Endodermal cell (in vitro differentiated cells): Measurements from ENCODE around the gene SLC22A2. TPM values are rescaled to one million over a fixed set of nuclear protein-coding genes. Genes with fewer than 3 reads are reported as not detected.

Source experiments
- DNase-seq: peaks from one replicate; pipeline ENCODE4 v3.0.0-alpha.2; 2017
- H3K27ac ChIP-seq: 2 replicates; pipeline ENCODE4 v1.5.1; 2013; ENCODE audit warnings: mild to moderate bottlenecking, low read depth, low read length, moderate library complexity
- H3K27me3 ChIP-seq: 2 replicates; pipeline ENCODE4 v1.6.1; 2013; ENCODE audit warnings: mild to moderate bottlenecking, low read length, moderate library complexity; ENCODE audit not compliant: insufficient read depth, control insufficient read depth, poor library complexity, severe bottlenecking
- H3K36me3 ChIP-seq: 2 replicates; pipeline ENCODE4 v1.7.0; 2013; ENCODE audit warnings: mild to moderate bottlenecking, low read length, moderate library complexity; ENCODE audit not compliant: control insufficient read depth, insufficient read depth
- H3K4me1 ChIP-seq: one replicate; pipeline ENCODE4 v1.7.0; 2013; ENCODE audit warnings: low read length; ENCODE audit not compliant: control insufficient read depth, insufficient read depth
- H3K4me3 ChIP-seq: 2 replicates; pipeline ENCODE4 v1.5.1; 2013; ENCODE audit warnings: mild to moderate bottlenecking, low read length, moderate library complexity
- H3K9ac ChIP-seq: 2 replicates; pipeline ENCODE4 v1.6.1; 2013; ENCODE audit warnings: mild to moderate bottlenecking, low read length, moderate library complexity; ENCODE audit not compliant: poor library complexity, severe bottlenecking; ENCODE audit errors: extremely low read depth
- H3K9me3 ChIP-seq: 2 replicates; pipeline ENCODE4 v1.6.1; 2013; ENCODE audit warnings: mild to moderate bottlenecking, low read length, moderate library complexity; ENCODE audit not compliant: control insufficient read depth
- H3K27ac Mint-ChIP-seq: 2 replicates; pipeline ENCODE4 v1.8.0; 2020; ENCODE audit warnings: mixed read lengths
- H3K27me3 Mint-ChIP-seq: 2 replicates; pipeline ENCODE4 v1.8.0; 2021; ENCODE audit warnings: mild to moderate bottlenecking, mixed read lengths; ENCODE audit not compliant: insufficient read depth
- H3K36me3 Mint-ChIP-seq: 2 replicates; pipeline ENCODE4 v1.8.0; 2020; ENCODE audit warnings: low read depth, mixed read lengths
- H3K4me1 Mint-ChIP-seq: 2 replicates; pipeline ENCODE4 v1.8.0; 2020; ENCODE audit warnings: mixed read lengths
- H3K4me3 Mint-ChIP-seq: 2 replicates; pipeline ENCODE4 v1.8.0; 2020; ENCODE audit warnings: mild to moderate bottlenecking, moderate library complexity, mixed read lengths
- H3K9me3 Mint-ChIP-seq: 2 replicates; pipeline ENCODE4 v1.8.0; 2020; ENCODE audit warnings: mild to moderate bottlenecking, mixed read lengths
- CTCF ChIP-seq: fragments of 200-600 bp; sonication (generic); conservative IDR thresholded peaks from 2 replicates; pipeline ENCODE4 v1.5.0; 2021; ENCODE audit warnings: antibody characterized with exemption, mild to moderate bottlenecking
- WGBS, 2 experiments: methylation state at CpG; one replicate each; pipeline versions ENCODE4 v1.1.5 to v1.1.7; 2013; ENCODE audit warnings: missing lambda C conversion rate in 2 of 2, mixed read lengths in 1 of 2; ENCODE audit not compliant: insufficient coverage in 1 of 2, insufficient read length in 1 of 2; 5-methylcytosine and 5-hydroxymethylcytosine counted together
- total RNA-seq, 2 donors: library from RNA; stranded (reverse); fragmentation: NEBNext Ultra II Directional in 1 of 2; extraction: Animal tissue kit (Norgen Biotek cat#: 25700) in 1 of 2; gene quantifications; 2 replicates in 1 of 2; 3 replicates in 1 of 2; pipeline ENCODE4 v1.2.1, GENCODE V29; 2021

SLC22A2 gene
- total RNA-seq, 2 donors from 2014 or later = 0.64 to 1.00 TPM

- H3K27me3 Mint-ChIP-seq = no peaks in the 10 kb centered on the region
- Histone ChIP-seq H3K9ac (no peak overlapping the region), H3K4me3 (no peak overlapping the region), H3K4me1 (peaks cover 14% of the 10 kb centered on the region), H3K27ac (no peak overlapping the region), H3K27me3 (no peaks in the 10 kb centered on the region), H3K36me3 (no peaks in the 10 kb centered on the region), H3K9me3 (peaks cover 25% of the 10 kb centered on the region)
- no peak for TF ChIP-seq CTCF
- no peak for DNase-seq
- no peak overlapping the region for H3K27ac Mint-ChIP-seq
- H3K4me1 Mint-ChIP-seq = peaks cover 29% of the 10 kb centered on the region
- WGBS, 2 experiments = 88 to 96% methylated on average over 4 to 15 of the region's 15 CpGs
- H3K9me3 Mint-ChIP-seq = peaks cover 30% of the 10 kb centered on the region
- peaks cover 4% of the 10 kb centered on the region for H3K36me3 Mint-ChIP-seq
- H3K4me3 Mint-ChIP-seq = no peak overlapping the region
Measured at GRCh38 chr6:160300076-160300695, 41.6 kb upstream of the SLC22A2 start.

- TF ChIP-seq CTCF = no peak
- WGBS, 2 experiments = 96 to 97% methylated on average over 9 to 11 of the region's 11 CpGs
- H3K36me3 Mint-ChIP-seq = peaks cover 4% of the 10 kb centered on the region
Measured at GRCh38 chr6:160299559-160299958, 40.9 kb upstream of the SLC22A2 start.

GRCh38 chr6:160298121-160298520 is 39.5 kb upstream of the SLC22A2 start:
- H3K27ac Mint-ChIP-seq = no peak overlapping the region
- no peaks in the 10 kb centered on the region for H3K36me3 Mint-ChIP-seq
- TF ChIP-seq CTCF = no peak
- Histone ChIP-seq H3K9ac (no peak overlapping the region), H3K4me3 (no peak overlapping the region), H3K4me1 (peaks cover 14% of the 10 kb centered on the region), H3K27ac (no peak overlapping the region), H3K9me3 (peaks cover 20% of the 10 kb centered on the region), H3K27me3 (no peaks in the 10 kb centered on the region), H3K36me3 (no peaks in the 10 kb centered on the region)
- no peak for DNase-seq
- no peaks in the 10 kb centered on the region for H3K27me3 Mint-ChIP-seq
- 87 to 90% methylated on average over 4 to 8 of the region's 8 CpGs for WGBS, 2 experiments
- no peak overlapping the region for H3K4me3 Mint-ChIP-seq
- H3K9me3 Mint-ChIP-seq = peaks cover 18% of the 10 kb centered on the region
- H3K4me1 Mint-ChIP-seq = peaks cover 30% of the 10 kb centered on the region

More at GRCh38 chr6:160299559-160299958, 40.9 kb upstream of the SLC22A2 start:
- Histone ChIP-seq H3K27me3 (no peaks in the 10 kb centered on the region), H3K27ac (no peak overlapping the region), H3K9ac (no peak overlapping the region), H3K9me3 (peaks cover 22% of the 10 kb centered on the region), H3K36me3 (no peaks in the 10 kb centered on the region), H3K4me1 (peaks cover 14% of the 10 kb centered on the region), H3K4me3 (no peak overlapping the region)
- peaks cover 27% of the 10 kb centered on the region for H3K9me3 Mint-ChIP-seq
- no peak for DNase-seq
- no peaks in the 10 kb centered on the region for H3K27me3 Mint-ChIP-seq
- H3K4me3 Mint-ChIP-seq = no peak overlapping the region
- H3K4me1 Mint-ChIP-seq = peaks cover 29% of the 10 kb centered on the region
- no peak overlapping the region for H3K27ac Mint-ChIP-seq
